Neural crest cell (in vitro differentiated cells): ENCODE measurements around the gene CABP5. TPM values are rescaled to one million over a fixed set of nuclear protein-coding genes. Genes with fewer than 3 reads are reported as not detected.
"Not testable (repeated sequence)": the region's sequence is repeated elsewhere in the genome, so short reads cannot be mapped to it uniquely, and the experiment has no call there.

Experiments used
- DNase-seq: peaks from one replicate; pipeline ENCODE4 v3.0.0; 2021; ENCODE audit warnings: low read depth, mixed read lengths, low spot score
- H3K27ac Mint-ChIP-seq: one replicate; pipeline ENCODE4 v1.8.0; 2021; ENCODE audit warnings: mild to moderate bottlenecking, mixed read lengths; ENCODE audit not compliant: unreplicated experiment
- H3K27me3 Mint-ChIP-seq: 2 replicates; pipeline ENCODE4 v1.8.0; 2021; ENCODE audit warnings: low read depth, mild to moderate bottlenecking, mixed read lengths
- H3K36me3 Mint-ChIP-seq: 2 replicates; pipeline ENCODE4 v1.8.0; 2021; ENCODE audit warnings: low read depth, mild to moderate bottlenecking, mixed read lengths
- H3K4me1 Mint-ChIP-seq: 2 replicates; pipeline ENCODE4 v1.8.0; 2021; ENCODE audit warnings: mixed read lengths
- H3K4me3 Mint-ChIP-seq: one replicate; pipeline ENCODE4 v1.8.0; 2021; ENCODE audit warnings: mild to moderate bottlenecking, mixed read lengths
- H3K9me3 Mint-ChIP-seq: 2 replicates; pipeline ENCODE4 v1.8.0; 2021; ENCODE audit warnings: mixed read lengths
- total RNA-seq: library from RNA; stranded (reverse); gene quantifications from 2 replicates; pipeline ENCODE4 v1.2.1, GENCODE V29; 2021
- TF ChIP-seq, protein P1 (sequence below): fragments of 200-600 bp; sonication (generic); conservative IDR thresholded peaks from 2 replicates; pipeline ENCODE4 v1.5.0; 2021; ENCODE audit warnings: antibody characterized with exemption, mild to moderate bottlenecking

CABP5 gene
- total RNA-seq, 1 donor from 2014 or later = not detected

DNA sequence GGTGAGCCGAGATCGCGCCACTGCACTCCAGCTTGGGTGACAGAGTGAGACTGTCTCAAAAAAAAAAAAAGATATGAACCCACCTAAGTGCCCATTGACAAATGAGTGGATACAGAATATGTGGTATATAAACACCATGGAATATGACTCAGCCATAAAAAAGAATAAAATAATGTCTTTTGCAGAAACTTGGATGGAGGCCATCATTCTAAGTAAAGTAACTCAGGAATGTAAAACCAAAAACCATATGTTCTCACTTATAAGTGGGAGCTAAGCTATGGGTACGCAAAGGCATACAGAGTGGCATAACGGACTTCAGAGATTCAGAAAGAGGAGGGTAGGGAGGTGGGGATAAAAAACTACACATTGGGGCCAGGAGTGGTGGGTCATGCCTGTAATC lies 37.2 kb upstream of the CABP5 start:
- peaks cover 8% of the 10 kb centered on the region for H3K27me3 Mint-ChIP-seq
- no peak overlapping the region for H3K4me3 Mint-ChIP-seq
- DNase-seq = no peak
- TF ChIP-seq, protein P1, sequence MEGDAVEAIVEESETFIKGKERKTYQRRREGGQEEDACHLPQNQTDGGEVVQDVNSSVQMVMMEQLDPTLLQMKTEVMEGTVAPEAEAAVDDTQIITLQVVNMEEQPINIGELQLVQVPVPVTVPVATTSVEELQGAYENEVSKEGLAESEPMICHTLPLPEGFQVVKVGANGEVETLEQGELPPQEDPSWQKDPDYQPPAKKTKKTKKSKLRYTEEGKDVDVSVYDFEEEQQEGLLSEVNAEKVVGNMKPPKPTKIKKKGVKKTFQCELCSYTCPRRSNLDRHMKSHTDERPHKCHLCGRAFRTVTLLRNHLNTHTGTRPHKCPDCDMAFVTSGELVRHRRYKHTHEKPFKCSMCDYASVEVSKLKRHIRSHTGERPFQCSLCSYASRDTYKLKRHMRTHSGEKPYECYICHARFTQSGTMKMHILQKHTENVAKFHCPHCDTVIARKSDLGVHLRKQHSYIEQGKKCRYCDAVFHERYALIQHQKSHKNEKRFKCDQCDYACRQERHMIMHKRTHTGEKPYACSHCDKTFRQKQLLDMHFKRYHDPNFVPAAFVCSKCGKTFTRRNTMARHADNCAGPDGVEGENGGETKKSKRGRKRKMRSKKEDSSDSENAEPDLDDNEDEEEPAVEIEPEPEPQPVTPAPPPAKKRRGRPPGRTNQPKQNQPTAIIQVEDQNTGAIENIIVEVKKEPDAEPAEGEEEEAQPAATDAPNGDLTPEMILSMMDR = no peak
- H3K27ac Mint-ChIP-seq = no peak overlapping the region
- H3K36me3 Mint-ChIP-seq = no peaks in the 10 kb centered on the region
- H3K9me3 Mint-ChIP-seq = peaks cover 2% of the 10 kb centered on the region
- H3K4me1 Mint-ChIP-seq = no peaks in the 10 kb centered on the region

DNA sequence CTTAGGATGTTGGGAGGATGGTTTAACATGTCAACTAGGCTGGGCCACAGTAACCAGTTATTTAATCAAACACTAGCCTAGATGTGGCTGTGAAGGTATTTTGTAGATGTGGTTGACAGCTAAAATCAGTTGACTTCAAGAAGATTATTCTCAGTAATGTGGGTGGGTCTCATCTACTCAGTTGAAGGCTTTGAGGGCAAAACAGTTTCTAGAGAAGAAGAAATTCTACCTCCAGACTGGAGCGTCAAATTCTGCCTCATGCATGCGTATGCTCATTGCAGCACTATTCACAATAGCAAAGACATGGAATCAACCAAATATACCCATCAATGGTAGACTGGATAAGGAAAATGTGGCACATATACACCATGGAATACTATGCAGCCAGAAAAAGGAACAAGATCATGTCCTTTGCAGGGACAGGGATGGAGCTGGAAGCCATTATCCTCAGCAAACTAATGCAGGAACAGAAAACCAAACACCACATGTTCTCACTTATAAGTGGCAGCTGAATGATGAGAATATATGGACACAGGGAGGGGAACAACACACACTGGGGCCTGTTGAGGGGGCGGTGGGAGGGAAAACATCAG lies 26.4 kb upstream of the CABP5 start:
- H3K36me3 Mint-ChIP-seq, H3K4me1 Mint-ChIP-seq, H3K27me3 Mint-ChIP-seq, H3K27ac Mint-ChIP-seq, H3K4me3 Mint-ChIP-seq, DNase-seq, H3K9me3 Mint-ChIP-seq: not testable (repeated sequence)

- TF ChIP-seq, protein P1 = no peak
- Mint-ChIP-seq H3K27me3 (peaks cover 2% of the 10 kb centered on the region), H3K36me3 (no peaks in the 10 kb centered on the region), H3K4me1 (no peaks in the 10 kb centered on the region), H3K4me3 (no peak overlapping the region), H3K27ac (no peak overlapping the region), H3K9me3 (peaks cover 5% of the 10 kb centered on the region)
- no peak for DNase-seq
Observed at GRCh38 chr19:48069435-48069834, 25.6 kb upstream of the CABP5 start.

DNA sequence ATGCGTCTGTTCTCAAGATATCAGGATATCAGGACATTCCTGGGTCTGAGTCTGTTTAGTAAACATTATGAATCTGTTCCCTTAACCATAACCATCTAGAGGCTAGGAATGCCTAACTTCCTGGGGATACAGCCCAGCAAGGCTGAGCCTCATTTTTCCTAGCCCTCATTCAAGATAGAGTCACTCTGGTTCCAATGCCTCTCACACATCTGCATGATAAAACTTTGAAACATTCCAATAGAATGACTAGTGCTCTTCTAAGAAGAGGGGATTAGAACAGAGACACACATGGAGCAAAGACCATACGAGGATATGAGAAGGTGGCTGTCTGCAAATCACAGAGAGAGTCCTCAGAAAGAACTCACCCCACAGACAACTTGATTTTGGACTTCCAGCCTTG lies 20.6 kb upstream of the CABP5 start:
- Mint-ChIP-seq H3K27ac (no peak overlapping the region), H3K36me3 (no peaks in the 10 kb centered on the region), H3K4me1 (no peaks in the 10 kb centered on the region), H3K4me3 (no peak overlapping the region), H3K9me3 (peaks cover 3% of the 10 kb centered on the region), H3K27me3 (peaks cover 14% of the 10 kb centered on the region)
- DNase-seq = no peak
- TF ChIP-seq, protein P1 = no peak

- TF ChIP-seq, protein P1 = no peak
- DNase-seq = no peak
- Mint-ChIP-seq H3K36me3 (no peaks in the 10 kb centered on the region), H3K4me3 (no peak overlapping the region), H3K4me1 (no peaks in the 10 kb centered on the region), H3K9me3 (peaks cover 3% of the 10 kb centered on the region), H3K27me3 (peaks cover 14% of the 10 kb centered on the region), H3K27ac (no peak overlapping the region)
Observed at GRCh38 chr19:48061401-48062344, 17.8 kb upstream of the CABP5 start.

DNA sequence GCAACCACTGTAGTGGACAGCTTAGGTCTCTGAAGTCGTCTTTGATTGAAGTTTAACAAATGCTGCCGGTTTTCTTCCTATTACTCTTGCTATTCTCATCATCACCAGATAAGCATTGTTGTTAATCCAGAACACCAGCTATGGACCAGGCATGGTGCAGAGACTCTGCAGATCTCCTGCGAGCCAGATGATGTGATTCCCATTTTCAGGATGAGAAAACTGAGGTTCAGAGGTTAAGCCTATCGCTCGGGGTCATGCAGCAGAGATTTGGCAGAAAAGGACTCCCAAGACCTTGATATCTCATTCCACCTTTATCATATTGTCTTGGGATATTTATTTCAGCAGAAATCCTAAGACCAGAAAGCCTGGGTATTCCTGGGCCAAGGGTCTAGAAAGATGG lies 16.5 kb upstream of the CABP5 start:
- H3K36me3 Mint-ChIP-seq = no peaks in the 10 kb centered on the region
- no peak overlapping the region for H3K4me3 Mint-ChIP-seq
- peaks cover 3% of the 10 kb centered on the region for H3K9me3 Mint-ChIP-seq
- no peak for DNase-seq
- H3K4me1 Mint-ChIP-seq = no peaks in the 10 kb centered on the region
- TF ChIP-seq, protein P1 = no peak
- peaks cover 14% of the 10 kb centered on the region for H3K27me3 Mint-ChIP-seq
- no peak overlapping the region for H3K27ac Mint-ChIP-seq
